GM19452 (cell line): Measurements from ENCODE around the gene RNU4-1.
A peak's percentile ranks its signal among the peaks of the same experiment; 100 is the strongest.

ENCODE experiments used
- ATAC-seq: cut with Tn5 transposase; IDR thresholded peaks from one replicate; pipeline ENCODE4 v1.9.1; 2021; ENCODE audit not compliant: unreplicated experiment

The RNU4-1 gene

GRCh38 chr12:120290609-120291305 lies 2.3 kb downstream of the RNU4-1 start:
- ATAC-seq, result no peak

- no peak for ATAC-seq
Measured at GRCh38 chr12:120287491-120287890, 5.5 kb downstream of the RNU4-1 start.

GRCh38 chr12:120286768-120287490 lies 6.1 kb downstream of the RNU4-1 start:
- no peak for ATAC-seq

GRCh38 chr12:120284381-120284780 lies 8.7 kb downstream of the RNU4-1 start:
- no peak for ATAC-seq

- ATAC-seq, result no peak
Measured at GRCh38 chr12:120283318-120283717, 9.7 kb downstream of the RNU4-1 start.

GRCh38 chr12:120278137-120279069 lies 14.6 kb downstream of the RNU4-1 start:
- no peak for ATAC-seq

- ATAC-seq, result no peak
Measured at GRCh38 chr12:120276734-120277133, 16.3 kb downstream of the RNU4-1 start.

- ATAC-seq, result no peak
Measured at GRCh38 chr12:120267736-120268135, 25.3 kb downstream of the RNU4-1 start.

- no peak for ATAC-seq
Measured at GRCh38 chr12:120266180-120266870, 26.7 kb downstream of the RNU4-1 start.

GRCh38 chr12:120265473-120266179 lies 27.4 kb downstream of the RNU4-1 start, which contains the start of gene PXN:
Gene PXN, minus strand, starts transcription at chr12:120265730. Its CDS starts 101 bp downstream, at chr12:120265629.
- ATAC-seq, result peak; percentile 72

GRCh38 chr12:120264904-120265472 lies 28.0 kb downstream of the RNU4-1 start:
- ATAC-seq, result peak; percentile 8

GRCh38 chr12:120264086-120264903 lies 28.7 kb downstream of the RNU4-1 start:
- ATAC-seq, result no peak

- ATAC-seq, result no peak
Measured at GRCh38 chr12:120263748-120264085, 29.3 kb downstream of the RNU4-1 start.

GRCh38 chr12:120262852-120263747 lies 29.9 kb downstream of the RNU4-1 start:
- no peak for ATAC-seq

- no peak for ATAC-seq
Measured at GRCh38 chr12:120261951-120262851, 30.8 kb downstream of the RNU4-1 start.

GRCh38 chr12:120260607-120261006 lies 32.4 kb downstream of the RNU4-1 start:
- no peak for ATAC-seq
